ENCODE results near the gene PUSL1. TPM values are rescaled to one million over a fixed set of nuclear protein-coding genes. Genes with fewer than 3 reads are reported as not detected.

PUSL1 gene
- total and polyA plus RNA-seq, 2 donors (not counting 3 experiments of a cell fraction or from before 2014, with no cell fraction given): 18.8 to 27.3 TPM

DNA sequence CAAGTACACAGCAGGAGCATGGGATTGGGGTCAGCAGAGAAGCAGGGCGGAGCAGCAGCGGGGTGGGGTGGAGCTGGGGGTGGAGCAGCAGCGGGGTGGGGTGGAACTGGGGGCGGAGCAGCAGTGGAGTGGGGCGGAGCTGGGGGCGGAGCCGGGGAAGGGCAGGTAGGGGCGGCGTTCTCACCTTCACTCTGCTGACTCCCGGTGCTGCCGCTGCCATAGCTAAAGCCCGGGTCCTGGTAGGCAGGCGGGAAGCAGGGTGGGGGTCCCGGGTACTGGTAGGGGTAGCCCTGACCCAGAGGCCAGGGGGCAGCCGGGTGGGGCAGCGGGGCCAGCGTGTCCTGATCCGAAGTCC lies 29.4 kb downstream of the PUSL1 start:
- no TSS peak for BruUV-seq (replicated peaks)
- Histone ChIP-seq H3K4me2 (ENCODE audit: insufficient read depth, low read length) (no peak overlapping the region), H3K4me1 (ENCODE audit: control insufficient read depth, extremely low read depth, insufficient read depth, low read length) (no peaks in the 10 kb centered on the region), H3K9ac (replicated peaks; ENCODE audit: extremely low read depth, insufficient read depth, low read length) (no peak overlapping the region), H2AFZ (ENCODE audit: low read depth, low read length) (no peak overlapping the region), H3K27ac (ENCODE audit: insufficient read depth, low read depth, low read length) (no peak overlapping the region), H4K20me1 (replicated peaks; ENCODE audit: control insufficient read depth, extremely low read depth, insufficient read depth, low read length) (no peaks in the 10 kb centered on the region), H3K4me3 (replicated peaks in 1 of 3; ENCODE audit: insufficient read depth in 1 of 3, low read depth in 1 of 3, low read length in 3 of 3) (no peak overlapping the region), H3K79me2 (ENCODE audit: control insufficient read depth, insufficient read depth, low read length) (no peaks in the 10 kb centered on the region), H3K9me3 (replicated peaks; ENCODE audit: control insufficient read depth, insufficient read depth, low read length) (no peaks in the 10 kb centered on the region), H3K36me3 (ENCODE audit: control insufficient read depth in 2 of 2, extremely low read depth in 1 of 2, insufficient read depth in 2 of 2, low read length in 2 of 2) (peaks cover 0 to 17% of the 10 kb centered on the region in 2 experiments), H3K9me1 (replicated peaks; ENCODE audit: control insufficient read depth, extremely low read depth, insufficient read depth, low read length) (no peaks in the 10 kb centered on the region), H3K27me3 (ENCODE audit: control insufficient read depth in 2 of 2, insufficient read depth in 2 of 2, low read length in 2 of 2) (no peaks in the 10 kb centered on the region)
- no peak for FAIRE-seq
- TF ChIP-seq EZH2 (IDR thresholded peaks at IDR 0.05; ENCODE audit: borderline replicate concordance, low read depth, low read length, severe bottlenecking): no peak
- no peak for TF ChIP-seq FOS (IDR thresholded peaks at IDR 0.05; ENCODE audit: borderline replicate concordance, insufficient read depth, low read length)
- TF ChIP-seq MYC (IDR thresholded peaks at IDR 0.05; ENCODE audit: low read depth, low read length): no peak
- TF ChIP-seq MAX (IDR thresholded peaks at IDR 0.05; ENCODE audit: insufficient read depth, insufficient read length): no peak
- TF ChIP-seq GATA2 (IDR thresholded peaks at IDR 0.05; ENCODE audit: insufficient read depth, insufficient read length, low read depth, low read length): no peak
- TF ChIP-seq JUN (IDR thresholded peaks at IDR 0.05; ENCODE audit: borderline replicate concordance, insufficient read depth, insufficient read length, low read depth): no peak
- no peak for TF ChIP-seq POLR2A (IDR thresholded peaks at IDR 0.05; ENCODE audit: low read depth, low read length)
- TF ChIP-seq, protein P1, sequence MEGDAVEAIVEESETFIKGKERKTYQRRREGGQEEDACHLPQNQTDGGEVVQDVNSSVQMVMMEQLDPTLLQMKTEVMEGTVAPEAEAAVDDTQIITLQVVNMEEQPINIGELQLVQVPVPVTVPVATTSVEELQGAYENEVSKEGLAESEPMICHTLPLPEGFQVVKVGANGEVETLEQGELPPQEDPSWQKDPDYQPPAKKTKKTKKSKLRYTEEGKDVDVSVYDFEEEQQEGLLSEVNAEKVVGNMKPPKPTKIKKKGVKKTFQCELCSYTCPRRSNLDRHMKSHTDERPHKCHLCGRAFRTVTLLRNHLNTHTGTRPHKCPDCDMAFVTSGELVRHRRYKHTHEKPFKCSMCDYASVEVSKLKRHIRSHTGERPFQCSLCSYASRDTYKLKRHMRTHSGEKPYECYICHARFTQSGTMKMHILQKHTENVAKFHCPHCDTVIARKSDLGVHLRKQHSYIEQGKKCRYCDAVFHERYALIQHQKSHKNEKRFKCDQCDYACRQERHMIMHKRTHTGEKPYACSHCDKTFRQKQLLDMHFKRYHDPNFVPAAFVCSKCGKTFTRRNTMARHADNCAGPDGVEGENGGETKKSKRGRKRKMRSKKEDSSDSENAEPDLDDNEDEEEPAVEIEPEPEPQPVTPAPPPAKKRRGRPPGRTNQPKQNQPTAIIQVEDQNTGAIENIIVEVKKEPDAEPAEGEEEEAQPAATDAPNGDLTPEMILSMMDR (IDR thresholded peaks at IDR 0.05; ENCODE audit: extremely low read depth in 1 of 2, insufficient read depth in 1 of 2, low read depth in 1 of 2, low read length in 2 of 2): no peak
- no peak for TF ChIP-seq POLR2AphosphoS5 (IDR thresholded peaks at IDR 0.05; ENCODE audit: insufficient read depth, low read depth, low read length)
- intact Hi-C loops (cut with micrococcal nuclease) (no loop called here), dilution Hi-C loops (cut with MboI; ENCODE audit: extremely low pct_ligation_motif_present, low sequenced_read_pairs) (no loop called here)
- CTCF ChIA-PET: no interaction called here
- POLR2A ChIA-PET: no interaction called here
- no peak for DNase-seq (ENCODE audit: low read depth, low spot score)
